ENCODE data around the gene METTL23.

DNA sequence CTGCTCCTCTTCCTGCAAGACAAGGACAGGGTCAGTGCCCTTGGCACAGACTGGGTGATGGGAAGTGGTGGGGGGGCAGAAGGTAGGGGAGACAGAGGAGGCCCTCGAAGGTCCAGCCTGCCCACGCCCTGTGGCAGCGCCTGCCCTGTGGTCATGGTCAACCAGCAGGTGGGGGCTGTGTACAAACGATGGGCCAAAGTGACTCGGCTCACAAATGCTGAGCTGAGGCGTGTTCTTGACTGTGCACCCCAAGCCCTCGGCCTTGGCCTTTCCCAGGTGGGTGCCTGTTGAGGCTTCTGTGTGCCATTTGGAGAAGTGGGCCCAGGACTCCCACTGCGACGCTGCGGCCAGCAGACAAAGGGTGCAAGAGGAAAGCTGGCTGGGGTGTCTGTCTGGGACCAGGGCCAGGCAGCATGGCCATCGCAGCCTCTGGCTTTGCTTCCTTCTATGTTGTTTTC is 38.4 kb upstream of the METTL23 start:
- TF ChIP-seq, protein P1, sequence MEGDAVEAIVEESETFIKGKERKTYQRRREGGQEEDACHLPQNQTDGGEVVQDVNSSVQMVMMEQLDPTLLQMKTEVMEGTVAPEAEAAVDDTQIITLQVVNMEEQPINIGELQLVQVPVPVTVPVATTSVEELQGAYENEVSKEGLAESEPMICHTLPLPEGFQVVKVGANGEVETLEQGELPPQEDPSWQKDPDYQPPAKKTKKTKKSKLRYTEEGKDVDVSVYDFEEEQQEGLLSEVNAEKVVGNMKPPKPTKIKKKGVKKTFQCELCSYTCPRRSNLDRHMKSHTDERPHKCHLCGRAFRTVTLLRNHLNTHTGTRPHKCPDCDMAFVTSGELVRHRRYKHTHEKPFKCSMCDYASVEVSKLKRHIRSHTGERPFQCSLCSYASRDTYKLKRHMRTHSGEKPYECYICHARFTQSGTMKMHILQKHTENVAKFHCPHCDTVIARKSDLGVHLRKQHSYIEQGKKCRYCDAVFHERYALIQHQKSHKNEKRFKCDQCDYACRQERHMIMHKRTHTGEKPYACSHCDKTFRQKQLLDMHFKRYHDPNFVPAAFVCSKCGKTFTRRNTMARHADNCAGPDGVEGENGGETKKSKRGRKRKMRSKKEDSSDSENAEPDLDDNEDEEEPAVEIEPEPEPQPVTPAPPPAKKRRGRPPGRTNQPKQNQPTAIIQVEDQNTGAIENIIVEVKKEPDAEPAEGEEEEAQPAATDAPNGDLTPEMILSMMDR (IDR thresholded peaks at IDR 0.05; ENCODE audit: control extremely low read depth in 1 of 3, insufficient read depth in 1 of 3, low read depth in 1 of 3, low read length in 3 of 3) = no peak
- TF ChIP-seq CREB1 (IDR thresholded peaks at IDR 0.05) (no peak), RXRA (IDR thresholded peaks at IDR 0.05; ENCODE audit: insufficient read depth, low read depth, low read length) (no peak), CHD2 (IDR thresholded peaks at IDR 0.05; ENCODE audit: low read length) (no peak), SIN3A (conservative IDR thresholded peaks at IDR 0.05 in 1 of 2, IDR thresholded peaks at IDR 0.05 in 1 of 2; ENCODE audit: low read depth in 1 of 2, low read length in 2 of 2) (no peak), POLR2A (IDR thresholded peaks at IDR 0.05; ENCODE audit: control extremely low read depth in 1 of 2, low read depth in 2 of 2, low read length in 2 of 2) (no peak), YY1 (IDR thresholded peaks at IDR 0.05; ENCODE audit: low read depth, low read length) (no peak), CBX5 (IDR thresholded peaks at IDR 0.05; ENCODE audit: low read depth, low read length) (no peak), HDAC2 (IDR thresholded peaks at IDR 0.05; ENCODE audit: borderline replicate concordance in 1 of 2, low read depth in 2 of 2, low read length in 2 of 2) (no peak)
- TF ChIP-seq, protein P2, sequence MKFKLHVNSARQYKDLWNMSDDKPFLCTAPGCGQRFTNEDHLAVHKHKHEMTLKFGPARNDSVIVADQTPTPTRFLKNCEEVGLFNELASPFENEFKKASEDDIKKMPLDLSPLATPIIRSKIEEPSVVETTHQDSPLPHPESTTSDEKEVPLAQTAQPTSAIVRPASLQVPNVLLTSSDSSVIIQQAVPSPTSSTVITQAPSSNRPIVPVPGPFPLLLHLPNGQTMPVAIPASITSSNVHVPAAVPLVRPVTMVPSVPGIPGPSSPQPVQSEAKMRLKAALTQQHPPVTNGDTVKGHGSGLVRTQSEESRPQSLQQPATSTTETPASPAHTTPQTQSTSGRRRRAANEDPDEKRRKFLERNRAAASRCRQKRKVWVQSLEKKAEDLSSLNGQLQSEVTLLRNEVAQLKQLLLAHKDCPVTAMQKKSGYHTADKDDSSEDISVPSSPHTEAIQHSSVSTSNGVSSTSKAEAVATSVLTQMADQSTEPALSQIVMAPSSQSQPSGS (IDR thresholded peaks at IDR 0.05; ENCODE audit: low read length) = no peak
